HG02970 (cell line): ENCODE results near the gene AGBL4.

ENCODE experiments used
- ATAC-seq: cut with Tn5 transposase; IDR thresholded peaks from one replicate; pipeline ENCODE4 v1.9.1; 2021; ENCODE audit warnings: mild to moderate bottlenecking, moderate library complexity, moderate number of reproducible peaks; ENCODE audit not compliant: unreplicated experiment, low FRiP score

AGBL4 gene

GRCh38 chr1:48864913-48865312 lies 1158.8 kb downstream of the AGBL4 start:
- ATAC-seq, result no peak

- no peak for ATAC-seq
These were observed 1164.3 kb downstream of the AGBL4 start for GRCh38 chr1:48859456-48859855.

- ATAC-seq, result no peak
These were observed 1165.4 kb downstream of the AGBL4 start for GRCh38 chr1:48858200-48858920.

GRCh38 chr1:48853006-48853405 lies 1170.7 kb downstream of the AGBL4 start:
- ATAC-seq, result no peak

- no peak for ATAC-seq
These were observed 1172.1 kb downstream of the AGBL4 start for GRCh38 chr1:48851638-48852037.

GRCh38 chr1:48848035-48848434 lies 1175.7 kb downstream of the AGBL4 start:
- no peak for ATAC-seq

- no peak for ATAC-seq
These were observed 1177.3 kb downstream of the AGBL4 start for GRCh38 chr1:48846441-48846840.

GRCh38 chr1:48844187-48844586 lies 1179.6 kb downstream of the AGBL4 start:
- no peak for ATAC-seq

GRCh38 chr1:48841966-48842365 lies 1181.8 kb downstream of the AGBL4 start:
- no peak for ATAC-seq

GRCh38 chr1:48841461-48841860 lies 1182.3 kb downstream of the AGBL4 start:
- ATAC-seq, result no peak

- no peak for ATAC-seq
These were observed 1192.4 kb downstream of the AGBL4 start for GRCh38 chr1:48831120-48831978.

- no peak for ATAC-seq
These were observed 1193.0 kb downstream of the AGBL4 start for GRCh38 chr1:48830715-48831114.

GRCh38 chr1:48829446-48829845 lies 1194.3 kb downstream of the AGBL4 start:
- no peak for ATAC-seq

- ATAC-seq, result no peak
These were observed 1200.6 kb downstream of the AGBL4 start for GRCh38 chr1:48823168-48823567.

GRCh38 chr1:48820491-48820890 lies 1203.3 kb downstream of the AGBL4 start:
- no peak for ATAC-seq

GRCh38 chr1:48817505-48818114 lies 1206.1 kb downstream of the AGBL4 start:
- ATAC-seq, result peak; percentile 57

- ATAC-seq, result no peak
These were observed 1213.0 kb downstream of the AGBL4 start for GRCh38 chr1:48810740-48811139.

GRCh38 chr1:48808496-48808895 lies 1215.3 kb downstream of the AGBL4 start:
- no peak for ATAC-seq

GRCh38 chr1:48807554-48808260 lies 1216.0 kb downstream of the AGBL4 start:
- ATAC-seq, result no peak

- ATAC-seq, result no peak
These were observed 1220.3 kb downstream of the AGBL4 start for GRCh38 chr1:48803474-48803873.

GRCh38 chr1:48794816-48795215 lies 1228.9 kb downstream of the AGBL4 start:
- ATAC-seq, result no peak
